Thyroid gland (tissue), 4 donors: ENCODE results near the gene VPS50.

Experiments
- CTCF ChIP-seq, 6 experiments: fragments of 200-600 bp in 3 of 6; fragments of 450-650 bp in 3 of 6; sonication (generic) in 3 of 6; IDR thresholded peaks; one replicate each; pipeline ENCODE4 v1.5.1; 2016 to 2019; ENCODE audit warnings: antibody characterized with exemption in 6 of 6, mild to moderate bottlenecking in 2 of 6, inconsistent platforms in 1 of 6, moderate library complexity in 1 of 6
- POLR2A ChIP-seq, 2 donors: fragments of 450-650 bp; IDR thresholded peaks; one replicate each; pipeline ENCODE4 v1.6.1; 2017; ENCODE audit warnings: antibody characterized with exemption in 2 of 2, mild to moderate bottlenecking in 2 of 2, moderate library complexity in 1 of 2

- TF ChIP-seq CTCF (IDR thresholded peaks at IDR 0.05) (no peak), POLR2A (IDR thresholded peaks at IDR 0.05) (no peak)
Observed at GRCh38 chr7:93185303-93186027, 46.7 kb upstream of the VPS50 start.
